WTC11 (cell line): Measurements from ENCODE around the gene DOCK1.

Source experiments
- ATF2 ChIP-seq: sonication (generic); formaldehyde crosslinking; IDR thresholded peaks from 2 replicates; pipeline ENCODE4 v1.8.1; 2022; ENCODE audit warnings: low read depth, missing genetic modification reagents, borderline replicate concordance
- CTCF ChIP-seq: fragments of 200-600 bp; IDR thresholded peaks from 2 replicates; pipeline ENCODE4 v1.8.0; 2022; ENCODE audit warnings: antibody characterized with exemption
- JUN ChIP-seq: sonication (generic); formaldehyde crosslinking; IDR thresholded peaks from 2 replicates; pipeline ENCODE4 v1.8.0; 2023; ENCODE audit warnings: mild to moderate bottlenecking, missing genetic modification reagents
- PRDM15 ChIP-seq: sonication (generic); formaldehyde crosslinking; IDR thresholded peaks from 2 replicates; pipeline ENCODE4 v1.8.0; 2022; ENCODE audit warnings: missing genetic modification reagents
- SMAD3 ChIP-seq: sonication (generic); formaldehyde crosslinking; IDR thresholded peaks from 2 replicates; pipeline ENCODE4 v1.8.0; 2022; ENCODE audit warnings: missing genetic modification reagents, mild to moderate bottlenecking, borderline replicate concordance
- ZNF423 ChIP-seq: fragments of 250-450 bp; sonication (Bioruptor Pico); IDR thresholded peaks from 2 replicates; pipeline ENCODE4 v2.1.2; 2022; ENCODE audit warnings: mild to moderate bottlenecking, moderate library complexity

GRCh38 chr10:127145173-127145572 is 239.9 kb downstream of the DOCK1 start:
- TF ChIP-seq CTCF (no peak), JUN (CRISPR knock-in tag) (no peak), PRDM15 (no peak), ATF2 (CRISPR knock-in tag) (no peak), ZNF423 (CRISPR knock-in tag) (no peak), SMAD3 (CRISPR knock-in tag) (no peak)
